Lower lobe of right lung (tissue), 2 donors: ENCODE data around the gene NR6A1. TPM values are rescaled to one million over a fixed set of nuclear protein-coding genes. Genes with fewer than 3 reads are reported as not detected.

Experiments
- ATAC-seq, 2 donors: fragments of 200-7000 bp; cut with Tn5 transposase; one replicate each; pipeline ENCODE4 v1.9.1; 2020 to 2022; ENCODE audit warnings: mild to moderate bottlenecking in 2 of 2, moderate library complexity in 2 of 2
- DNase-seq: peaks from one replicate; pipeline ENCODE4 v3.0.0-alpha.2; 2020
- H3K27ac ChIP-seq: fragments of 200-600 bp; one replicate; pipeline ENCODE4 v1.8.0; 2022
- H3K27me3 ChIP-seq: fragments of 200-600 bp; one replicate; pipeline ENCODE4 v1.8.0; 2022; ENCODE audit warnings: low read depth
- H3K36me3 ChIP-seq: fragments of 200-600 bp; one replicate; pipeline ENCODE4 v1.8.0; 2022; ENCODE audit warnings: mild to moderate bottlenecking
- H3K4me1 ChIP-seq: fragments of 200-600 bp; one replicate; pipeline ENCODE4 v1.8.0; 2022
- H3K4me3 ChIP-seq: fragments of 200-600 bp; one replicate; pipeline ENCODE4 v1.8.0; 2022; ENCODE audit warnings: mild to moderate bottlenecking
- H3K9me3 ChIP-seq: fragments of 200-600 bp; one replicate; pipeline ENCODE4 v1.8.0; 2022
- CTCF ChIP-seq: fragments of 200-600 bp; IDR thresholded peaks from one replicate; pipeline ENCODE4 v1.8.0; 2022; ENCODE audit warnings: antibody characterized with exemption, mild to moderate bottlenecking
- intact Hi-C: fragments of 100-400 bp; cut with DNase I; formaldehyde crosslinking; loops from one replicate; pipeline ENCODE4 v1.11.0; 2022
- total RNA-seq: library from RNA; stranded (reverse); fragmentation: NEBNext Ultra II Directional; extraction: Animal tissue kit (Norgen Biotek cat#: 25700); gene quantifications from one replicate; pipeline ENCODE4 v1.2.1, GENCODE V29; 2021
- donor health status: DM: no; HTN: yes; CAD: no; lungs with severe emphysema.

NR6A1 gene
- total RNA-seq, 1 donor from 2014 or later: 4.5 TPM

GRCh38 chr9:124562328-124562727, 208.8 kb downstream of the NR6A1 start:
- H3K9me3 ChIP-seq: no peaks in the 10 kb centered on the region
- H3K4me3 ChIP-seq: no peak overlapping the region
- no peaks in the 10 kb centered on the region for H3K36me3 ChIP-seq
- intact Hi-C loops: no loop called here
- ATAC-seq (peak in 1 of 2 donors; percentile 77), DNase-seq (peak; percentile 48)
- TF ChIP-seq CTCF: no peak
- no peaks in the 10 kb centered on the region for H3K4me1 ChIP-seq
- no peak overlapping the region for H3K27ac ChIP-seq
- H3K27me3 ChIP-seq: no peaks in the 10 kb centered on the region

- H3K9me3 ChIP-seq: no peaks in the 10 kb centered on the region
- no peaks in the 10 kb centered on the region for H3K4me1 ChIP-seq
- intact Hi-C loops: no loop called here
- ATAC-seq: peak; percentile 32 to 62
- H3K27ac ChIP-seq: no peak overlapping the region
- no peak overlapping the region for H3K4me3 ChIP-seq
- DNase-seq: no peak
- no peak for TF ChIP-seq CTCF
- H3K27me3 ChIP-seq: no peaks in the 10 kb centered on the region
- no peaks in the 10 kb centered on the region for H3K36me3 ChIP-seq
Measured at GRCh38 chr9:124559871-124560270, 211.2 kb downstream of the NR6A1 start.

GRCh38 chr9:124558777-124559470, 212.2 kb downstream of the NR6A1 start:
- no peak for ATAC-seq
- H3K36me3 ChIP-seq: no peaks in the 10 kb centered on the region
- H3K27ac ChIP-seq: no peak overlapping the region

GRCh38 chr9:124557895-124558294, 213.2 kb downstream of the NR6A1 start:
- no peak for TF ChIP-seq CTCF
- H3K9me3 ChIP-seq: no peaks in the 10 kb centered on the region
- ATAC-seq (no peak), DNase-seq (no peak)
- H3K4me1 ChIP-seq: no peaks in the 10 kb centered on the region
- intact Hi-C loops: no loop called here
- H3K4me3 ChIP-seq: no peak overlapping the region
- no peaks in the 10 kb centered on the region for H3K27me3 ChIP-seq
- H3K36me3 ChIP-seq: no peaks in the 10 kb centered on the region
- H3K27ac ChIP-seq: no peak overlapping the region

More at GRCh38 chr9:124558777-124559470, 212.2 kb downstream of the NR6A1 start:
- no peak for DNase-seq
- Histone ChIP-seq H3K9me3 (no peaks in the 10 kb centered on the region), H3K4me3 (no peak overlapping the region), H3K4me1 (no peaks in the 10 kb centered on the region), H3K27me3 (no peaks in the 10 kb centered on the region)
- TF ChIP-seq CTCF: no peak
- intact Hi-C loops: no loop called here

GRCh38 chr9:124555043-124555442, 216.1 kb downstream of the NR6A1 start:
- no peak for DNase-seq
- ATAC-seq: no peak
- no peaks in the 10 kb centered on the region for H3K9me3 ChIP-seq
- no peak for TF ChIP-seq CTCF
- intact Hi-C loops: no loop called here
- no peaks in the 10 kb centered on the region for H3K36me3 ChIP-seq
- no peak overlapping the region for H3K27ac ChIP-seq
- no peaks in the 10 kb centered on the region for H3K27me3 ChIP-seq
- no peak overlapping the region for H3K4me3 ChIP-seq
- no peaks in the 10 kb centered on the region for H3K4me1 ChIP-seq
